KG1 (cell line): ENCODE results near the gene AKAP13.

ENCODE experiments used
- DNase-seq: peaks from one replicate; lab custom pipeline; 2025; lab: John Stamatoyannopoulos, UW

AKAP13 gene

DNA sequence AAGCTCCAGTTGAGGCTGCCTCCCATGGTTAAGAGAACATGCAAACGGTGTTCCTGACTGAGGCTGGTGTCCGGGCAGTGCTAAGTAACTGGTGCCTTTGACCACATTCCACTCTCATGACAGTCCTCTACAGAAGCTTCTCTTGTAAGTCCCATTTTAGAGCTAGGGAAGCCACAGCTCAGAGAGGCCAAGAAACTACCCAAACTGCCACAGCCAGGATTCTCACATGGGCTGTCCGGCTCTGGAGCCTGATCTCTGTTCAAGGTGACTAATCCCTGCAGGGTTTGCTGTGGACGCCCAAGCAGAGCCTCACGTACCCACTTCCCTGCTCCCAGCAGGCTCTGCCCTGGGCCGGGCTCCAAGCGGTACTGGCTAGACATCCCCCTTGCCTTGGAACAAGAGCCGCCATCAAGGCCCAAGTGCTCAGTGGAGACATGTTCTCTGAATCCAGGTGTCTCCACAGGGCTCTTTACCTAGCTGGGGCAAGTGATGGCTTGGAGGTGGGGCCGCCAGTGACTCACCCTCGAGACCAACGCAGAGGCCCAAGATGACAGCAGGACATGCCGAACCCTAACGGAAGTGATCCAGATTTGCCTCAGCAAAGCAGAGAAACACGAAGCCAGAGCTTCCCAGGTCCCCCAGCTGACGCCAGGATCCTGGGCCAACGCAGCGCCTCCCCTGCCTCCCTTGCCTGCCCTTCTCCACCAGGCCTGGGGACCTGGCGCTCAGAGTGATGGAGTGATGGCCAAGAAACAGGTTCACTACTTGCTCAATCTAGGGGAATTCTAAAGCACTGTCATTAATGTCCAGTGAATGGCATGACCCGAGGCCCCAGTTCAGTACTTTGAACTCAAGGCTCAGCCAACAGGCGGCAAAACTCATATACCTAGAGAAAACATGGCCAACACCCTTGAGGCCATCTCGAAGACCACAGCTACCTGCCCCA, 390.0 kb downstream of the AKAP13 start:
- no peak for DNase-seq

GRCh38 chr15:85771271-85771670, 390.9 kb downstream of the AKAP13 start:
- no peak for DNase-seq

DNA sequence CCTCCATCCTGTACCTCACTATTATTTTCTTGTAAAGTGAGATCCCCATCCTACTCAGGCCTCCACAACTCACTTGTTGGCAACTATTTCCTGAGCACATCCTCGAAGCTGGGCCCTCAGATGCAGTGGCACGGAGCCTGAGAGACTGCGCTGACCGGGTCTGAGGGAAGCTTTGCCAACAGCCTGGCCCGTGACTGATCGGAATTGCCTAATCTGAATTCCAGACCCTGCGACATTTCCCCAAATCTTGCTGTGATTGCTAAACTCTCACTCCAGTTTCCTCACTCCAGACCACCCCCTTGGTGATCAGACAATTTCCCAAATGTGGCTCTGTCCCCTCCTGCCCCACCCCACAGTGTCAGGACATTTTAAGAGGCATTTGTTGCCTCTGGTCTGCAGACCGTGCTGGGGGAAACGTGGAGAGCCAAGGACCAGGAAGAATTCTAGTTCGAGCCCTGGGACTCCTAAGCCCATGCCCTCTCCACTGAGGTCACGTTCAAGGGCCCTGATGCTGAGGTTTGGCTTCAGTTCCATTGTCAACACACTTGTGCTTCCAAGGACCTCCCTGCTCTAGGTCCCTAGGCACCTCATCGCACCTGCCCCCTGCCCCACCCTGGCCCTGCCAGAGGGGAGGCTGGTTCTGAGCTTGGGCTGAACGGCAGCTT, 391.5 kb downstream of the AKAP13 start:
- DNase-seq, result no peak

- DNase-seq, result no peak
Observed at GRCh38 chr15:85772668-85773067, 392.3 kb downstream of the AKAP13 start.

GRCh38 chr15:85773249-85773648, 392.8 kb downstream of the AKAP13 start:
- no peak for DNase-seq

DNA sequence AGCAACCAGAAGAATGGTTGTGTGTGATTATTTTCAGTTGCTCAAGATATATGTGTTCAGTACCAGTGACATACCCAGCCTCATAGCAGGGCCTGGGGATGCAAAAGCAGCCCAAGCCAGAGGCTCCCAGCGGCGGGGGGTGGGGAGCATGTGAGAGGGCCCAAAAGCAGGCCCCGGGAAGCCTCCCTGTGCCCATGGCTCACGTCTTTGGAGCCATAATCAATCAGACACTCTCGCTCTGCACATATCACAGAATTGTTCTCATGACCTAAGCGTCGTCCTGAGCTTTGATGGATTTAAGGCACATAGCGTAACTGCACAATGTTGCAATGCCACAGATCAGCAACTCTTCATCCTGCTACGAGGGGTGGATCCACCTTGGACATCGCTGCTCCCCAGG, 393.6 kb downstream of the AKAP13 start:
- no peak for DNase-seq

GRCh38 chr15:85777250-85778106, 397.1 kb downstream of the AKAP13 start:
- DNase-seq, result no peak

DNA sequence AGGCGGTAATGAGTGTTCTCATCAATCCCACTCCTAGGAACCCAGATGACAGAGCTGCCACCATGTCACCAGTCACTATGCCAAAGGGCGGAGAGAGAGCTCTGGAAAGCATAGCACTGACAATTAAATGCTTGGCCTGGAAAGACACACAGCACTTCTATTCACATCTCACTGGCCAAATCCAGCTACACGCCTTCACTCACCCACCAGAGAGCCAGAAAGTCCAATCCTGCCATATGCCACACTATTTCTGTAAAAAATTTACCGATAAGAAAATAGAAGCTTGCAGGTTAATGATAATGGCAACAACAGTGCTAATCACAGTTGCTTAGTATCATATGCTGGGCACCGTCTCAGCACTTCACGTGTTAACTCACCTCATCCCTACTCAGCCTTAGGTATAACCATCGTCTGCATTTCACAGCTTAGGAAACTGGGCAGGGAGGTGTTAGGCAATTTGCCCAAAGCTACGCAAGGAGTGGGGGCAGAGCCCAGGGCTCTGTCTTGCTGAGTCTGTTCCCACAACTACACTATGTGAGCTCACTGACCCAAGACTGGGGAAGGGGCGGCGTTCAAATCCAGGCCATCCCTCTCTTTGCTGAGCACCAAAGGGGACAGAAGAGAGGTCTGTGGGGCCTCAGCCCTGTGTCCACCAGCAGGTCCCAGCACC, 397.8 kb downstream of the AKAP13 start:
- DNase-seq, result no peak

GRCh38 chr15:85779249-85779648, 398.8 kb downstream of the AKAP13 start:
- no peak for DNase-seq

DNA sequence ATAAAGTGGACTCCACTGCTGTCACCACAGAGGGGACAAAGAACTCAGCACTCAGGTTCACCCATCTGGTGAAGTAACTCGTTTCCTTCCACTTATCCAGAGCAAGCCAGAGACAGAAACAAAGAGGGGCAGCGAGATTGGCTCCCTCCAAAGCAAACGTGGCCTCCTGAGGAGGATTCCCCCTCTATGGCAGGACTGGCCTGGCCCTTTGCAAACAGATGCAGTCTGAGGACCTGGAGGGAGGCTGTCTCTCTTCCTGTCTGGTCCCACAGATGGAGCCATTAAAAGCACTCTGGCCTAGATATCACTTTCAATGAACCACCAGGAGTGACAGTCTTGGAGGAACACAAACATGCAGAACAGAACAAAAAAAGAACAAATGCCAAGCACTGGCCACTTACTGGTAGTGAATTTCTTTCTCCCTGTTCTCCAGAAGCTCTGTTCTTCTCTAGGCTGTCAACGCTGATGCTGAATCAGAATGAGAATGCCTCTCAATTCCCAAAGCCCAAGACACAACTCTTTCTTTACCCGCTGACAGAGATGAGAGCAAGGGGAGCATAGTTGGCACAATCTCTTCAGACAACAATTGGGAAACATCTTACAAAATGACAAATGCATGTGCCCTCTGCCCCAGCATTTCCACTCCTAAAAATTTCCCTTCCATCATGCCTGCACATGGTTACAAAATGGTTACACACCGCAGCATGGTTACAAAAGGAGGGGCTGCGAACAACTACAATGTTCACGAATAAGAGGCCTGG, 400.0 kb downstream of the AKAP13 start:
- DNase-seq, result no peak

DNA sequence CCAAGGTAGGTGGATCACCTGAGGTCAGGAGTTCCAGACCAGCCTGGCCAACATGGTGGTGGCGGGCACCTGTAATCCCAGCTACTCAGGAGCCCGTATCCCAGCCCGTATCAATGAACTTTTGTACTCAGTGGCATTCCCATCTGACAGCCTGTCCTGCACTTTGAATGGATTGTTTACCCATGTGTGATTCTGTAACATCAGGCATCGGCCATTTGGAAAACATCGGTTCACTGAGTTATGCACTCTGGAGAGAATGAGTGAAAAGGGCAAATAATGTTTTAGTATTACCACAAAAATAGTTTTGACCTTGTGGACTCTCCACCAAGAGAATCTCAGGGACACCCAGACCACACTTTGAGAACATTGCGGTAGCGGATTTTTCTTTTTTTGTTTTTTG, 400.7 kb downstream of the AKAP13 start:
- DNase-seq, result no peak

DNA sequence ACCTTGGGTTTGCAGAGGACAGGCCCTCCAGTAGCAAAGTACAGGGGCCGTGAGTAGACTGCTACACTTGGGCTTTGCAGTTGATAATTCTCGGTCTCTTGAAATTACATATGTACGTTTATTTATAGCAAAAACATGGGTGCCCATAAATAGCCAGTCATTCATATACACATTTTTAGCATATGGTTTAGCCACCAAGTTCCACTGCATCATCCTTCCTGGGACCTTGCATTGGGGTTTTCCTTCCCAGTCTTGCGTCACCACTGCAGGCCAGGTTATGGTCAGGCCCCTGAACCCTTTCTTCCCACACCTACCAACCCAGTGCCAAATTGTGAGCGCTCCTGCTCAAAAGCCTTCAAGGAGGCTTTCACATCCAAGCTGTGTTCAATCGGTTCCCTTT, 401.7 kb downstream of the AKAP13 start:
- DNase-seq, result no peak

DNA sequence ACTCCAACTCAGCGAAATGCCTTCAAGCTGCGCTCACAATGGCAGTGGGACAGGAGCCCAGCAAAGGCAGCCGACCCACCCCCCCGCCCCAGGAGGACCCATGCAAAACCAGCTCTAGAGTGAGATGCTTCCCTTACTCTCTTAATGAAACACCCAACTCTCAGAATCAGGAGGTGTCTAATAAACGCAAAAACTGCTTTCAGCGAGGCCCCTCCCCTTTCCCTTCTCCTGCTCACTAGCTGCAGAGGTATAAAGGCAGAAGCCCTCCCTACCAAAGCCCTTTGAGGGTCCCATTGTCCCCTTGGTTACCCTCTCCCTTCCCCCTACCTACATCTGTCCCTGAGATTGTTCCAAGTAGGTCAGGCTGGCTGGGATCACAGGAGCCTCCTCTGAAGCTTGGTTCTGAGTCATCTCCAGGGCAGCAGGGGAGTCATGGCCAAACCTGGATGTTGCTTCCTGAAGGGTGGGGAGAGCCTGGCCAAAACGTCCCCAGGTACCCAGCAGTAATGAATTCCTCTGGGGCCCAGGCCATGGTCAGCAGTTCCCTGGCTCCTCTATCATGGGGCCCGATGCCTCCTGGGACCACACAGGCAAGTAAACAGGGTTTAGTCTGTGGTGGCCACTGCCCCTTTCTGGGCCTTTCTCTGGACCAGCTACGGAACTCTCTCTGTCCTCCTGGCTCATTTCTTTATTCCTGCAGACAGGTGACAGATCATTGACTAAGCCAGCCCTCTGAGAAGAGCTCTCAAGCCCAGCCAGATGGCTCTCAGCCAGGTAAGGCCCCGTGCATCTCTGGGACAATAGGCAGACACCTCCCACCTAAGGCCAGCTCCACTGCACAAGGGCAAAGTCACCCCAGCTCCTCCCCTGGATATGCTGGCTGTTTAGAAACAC, 405.7 kb downstream of the AKAP13 start:
- no peak for DNase-seq

- DNase-seq, result no peak
Observed at GRCh38 chr15:85786781-85787114, 406.3 kb downstream of the AKAP13 start.

DNA sequence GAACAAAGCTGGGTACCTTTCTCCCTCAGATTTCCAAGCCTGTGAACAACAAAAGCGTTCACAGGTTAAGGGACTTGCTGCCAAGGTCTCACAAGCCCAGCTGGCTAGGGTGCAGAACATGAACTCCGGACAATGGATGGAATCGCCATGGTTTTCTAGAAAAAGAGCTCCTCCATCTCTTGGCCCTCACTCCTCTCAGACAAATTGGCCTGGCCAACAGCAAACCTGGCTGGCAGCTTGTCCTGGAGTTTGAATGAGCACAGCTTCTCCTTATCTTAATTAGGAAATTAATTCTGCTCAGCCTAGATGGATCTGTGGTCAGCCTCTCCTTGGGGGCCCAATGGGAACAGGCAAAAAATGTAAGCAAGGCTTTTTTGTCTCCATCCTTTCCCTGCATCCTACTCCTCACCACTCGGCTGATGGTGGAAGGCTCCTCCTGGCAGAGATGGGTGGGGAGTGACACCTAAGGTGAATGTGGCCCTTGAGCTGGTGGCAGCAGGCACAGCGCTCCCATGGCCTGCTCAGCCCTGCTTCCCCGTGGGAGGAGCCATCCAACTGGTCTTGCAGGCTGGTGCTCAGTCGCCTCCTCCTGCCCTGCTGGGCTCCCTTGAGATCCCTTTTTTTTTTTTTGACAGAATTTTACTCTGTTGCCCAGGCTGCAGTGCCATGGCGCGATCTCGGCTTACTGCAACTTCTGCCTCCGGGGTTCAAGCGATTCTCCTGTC, 408.5 kb downstream of the AKAP13 start:
- no peak for DNase-seq

DNA sequence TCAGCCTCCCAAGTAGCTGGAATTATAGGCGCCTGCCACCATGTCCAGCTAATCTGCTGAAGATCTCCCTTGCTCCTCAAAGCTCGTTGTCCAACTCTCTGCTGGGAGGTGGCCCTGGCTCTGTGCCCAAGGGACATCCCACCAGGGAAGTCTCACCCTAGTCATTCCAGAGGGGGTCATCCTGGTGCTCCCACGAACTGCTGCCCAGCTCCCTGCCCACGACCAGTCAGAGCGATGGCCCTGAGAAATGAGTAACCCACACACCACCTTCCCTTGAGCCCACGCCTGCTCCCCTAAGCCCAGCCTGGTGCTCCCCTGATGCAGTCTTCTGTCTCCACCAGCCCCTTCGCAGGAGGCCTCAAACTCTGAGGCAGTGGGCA, 409.1 kb downstream of the AKAP13 start:
- no peak for DNase-seq

DNA sequence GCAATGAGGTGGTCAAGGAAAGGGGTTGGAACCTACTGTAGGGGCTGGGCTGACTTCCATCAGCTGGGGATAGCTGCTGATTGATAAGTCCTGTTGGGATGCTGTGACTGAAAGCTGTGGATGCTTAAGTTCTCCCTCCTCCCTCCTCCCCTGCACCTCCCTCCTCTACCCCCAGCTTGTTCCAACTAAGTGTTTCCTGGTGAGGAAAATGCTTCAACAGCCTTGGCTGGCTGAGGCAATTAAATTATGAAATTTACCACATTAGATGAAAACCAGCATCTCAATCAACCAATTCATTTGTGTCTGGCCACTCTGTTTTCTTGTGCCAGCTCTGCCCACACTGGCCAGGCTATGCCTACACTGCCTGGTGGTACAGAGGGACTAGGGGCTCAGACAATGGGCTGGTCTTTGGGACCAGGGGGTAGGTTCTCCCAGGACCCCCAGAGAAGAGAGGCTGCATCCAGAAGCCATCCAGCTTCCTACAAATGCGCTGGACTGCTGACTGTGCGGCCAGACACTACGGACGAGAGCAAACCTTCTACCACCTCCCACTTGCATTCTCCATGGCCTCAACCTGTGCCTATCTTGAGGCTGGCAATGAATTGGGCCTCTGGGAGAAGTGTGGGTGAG, 411.8 kb downstream of the AKAP13 start:
- no peak for DNase-seq

DNA sequence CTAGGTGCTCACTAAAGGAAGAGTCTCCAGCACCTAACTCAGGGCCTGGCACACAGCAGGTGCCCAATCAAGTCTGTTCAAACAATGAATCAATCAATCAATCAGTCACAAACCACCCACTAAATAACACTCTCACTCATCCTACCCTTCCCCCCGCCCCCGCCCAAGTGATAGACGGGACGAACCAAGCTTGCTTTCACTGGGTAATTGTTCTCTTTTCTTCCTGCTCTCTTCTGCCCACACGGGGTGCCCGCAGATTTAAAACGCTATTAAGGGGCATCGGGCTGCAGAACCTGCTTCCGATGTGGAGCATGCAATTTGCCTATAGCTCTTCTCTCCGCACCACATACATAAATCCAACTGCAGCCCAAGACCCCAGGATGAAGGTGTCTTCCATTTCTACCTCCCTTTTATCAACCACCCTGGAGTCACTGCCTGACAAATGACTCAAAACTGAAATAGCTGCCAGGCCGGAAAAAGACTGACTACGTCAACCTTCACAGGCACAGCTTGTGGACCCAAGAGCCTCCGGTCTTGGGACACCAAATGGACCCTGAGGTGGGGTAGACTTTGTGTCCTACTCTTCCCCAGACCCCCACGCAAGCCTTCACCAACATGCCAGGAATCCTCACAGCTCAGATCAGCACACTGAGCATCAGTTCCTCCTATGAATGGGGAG, 412.6 kb downstream of the AKAP13 start:
- no peak for DNase-seq
